GM08714 (cell line): ENCODE results near the gene KIZ.

Source experiments
- H3K4me3 ChIP-seq: fragments of 200-500 bp; sonication (Bioruptor generic); 2 replicates; pipeline ENCODE4 v1.5.1; 2014; ENCODE audit warnings: mild to moderate bottlenecking, low read length, inconsistent platforms
- ZNF274 ChIP-seq: IDR thresholded peaks from 2 replicates; pipeline ENCODE4 v1.6.1; 2012; ENCODE audit warnings: mild to moderate bottlenecking, low read depth, low read length

Gene KIZ

GRCh38 chr20:21125849-21126580, at the start of gene KIZ:
Gene KIZ (plus strand): TSS chr20:21126082. CDS start chr20:21126116, 34 bp downstream.
- H3K4me3 ChIP-seq, result peak within 1 kb of the TSS; percentile 91
- no peak for TF ChIP-seq ZNF274

GRCh38 chr20:21077809-21078345, 48.0 kb upstream of the KIZ start:
- no peak overlapping the region for H3K4me3 ChIP-seq
- TF ChIP-seq ZNF274, result no peak

- no peak overlapping the region for H3K4me3 ChIP-seq
- TF ChIP-seq ZNF274, result no peak
Measured at GRCh38 chr20:21082584-21082983, 43.3 kb upstream of the KIZ start.

- H3K4me3 ChIP-seq, result no peak overlapping the region
- no peak for TF ChIP-seq ZNF274
Measured at GRCh38 chr20:21083825-21084325, 42.0 kb upstream of the KIZ start.

- no peak for TF ChIP-seq ZNF274
- H3K4me3 ChIP-seq, result no peak overlapping the region
Measured at GRCh38 chr20:21087862-21088540, 37.9 kb upstream of the KIZ start.

- TF ChIP-seq ZNF274, result no peak
- H3K4me3 ChIP-seq, result no peak overlapping the region
Measured at GRCh38 chr20:21089391-21089790, 36.5 kb upstream of the KIZ start.

- no peak overlapping the region for H3K4me3 ChIP-seq
- no peak for TF ChIP-seq ZNF274
Measured at GRCh38 chr20:21090111-21090618, 35.7 kb upstream of the KIZ start.

- no peak for TF ChIP-seq ZNF274
- H3K4me3 ChIP-seq, result no peak overlapping the region
Measured at GRCh38 chr20:21090721-21091120, 35.2 kb upstream of the KIZ start.

GRCh38 chr20:21092806-21093205, 33.1 kb upstream of the KIZ start:
- H3K4me3 ChIP-seq, result no peak overlapping the region
- no peak for TF ChIP-seq ZNF274

- no peak for TF ChIP-seq ZNF274
- H3K4me3 ChIP-seq, result no peak overlapping the region
Measured at GRCh38 chr20:21096321-21097043, 29.4 kb upstream of the KIZ start.

GRCh38 chr20:21099751-21100577, 25.9 kb upstream of the KIZ start:
- H3K4me3 ChIP-seq, result peak overlapping the region; percentile 59; the same call in 1 of the 2 replicates
- no peak for TF ChIP-seq ZNF274

- no peak for TF ChIP-seq ZNF274
- H3K4me3 ChIP-seq, result peak overlapping the region; percentile 59; the same call in 1 of the 2 replicates
Measured at GRCh38 chr20:21100578-21101452, 25.1 kb upstream of the KIZ start.
